Esophagus muscularis mucosa (tissue), 4 donors: ENCODE measurements around the gene NPAS4.

Experiments
- CTCF ChIP-seq, 3 experiments: fragments of 200-600 bp in 2 of 3; fragments of 450-650 bp in 1 of 3; sonication (generic) in 2 of 3; IDR thresholded peaks; one replicate each; pipeline ENCODE4 v1.5.1; 2017 to 2019; ENCODE audit warnings: antibody characterized with exemption in 3 of 3, mild to moderate bottlenecking in 2 of 3, moderate library complexity in 1 of 3
- EP300 ChIP-seq: sonication (generic); formaldehyde crosslinking; IDR thresholded peaks from one replicate; pipeline ENCODE4 v1.6.1; 2017; ENCODE audit warnings: antibody characterized with exemption
- POLR2A ChIP-seq: fragments of 450-650 bp; IDR thresholded peaks from one replicate; pipeline ENCODE4 v1.6.1; 2017; ENCODE audit warnings: antibody characterized with exemption, moderate library complexity, mild to moderate bottlenecking, low read depth
- POLR2AphosphoS5 ChIP-seq, 2 donors: sonication (generic); formaldehyde crosslinking; IDR thresholded peaks; one replicate each; pipeline ENCODE4 v1.6.1; 2017; ENCODE audit warnings: antibody characterized with exemption in 2 of 2

- TF ChIP-seq POLR2A (no peak), CTCF (IDR thresholded peaks at IDR 0.05) (no peak), POLR2AphosphoS5 (IDR thresholded peaks at IDR 0.05) (no peak), EP300 (no peak)
Measured at GRCh38 chr11:66462010-66462409, 41.2 kb downstream of the NPAS4 start.
